ENCODE results near the gene TTC4.

TTC4 gene, protein sequence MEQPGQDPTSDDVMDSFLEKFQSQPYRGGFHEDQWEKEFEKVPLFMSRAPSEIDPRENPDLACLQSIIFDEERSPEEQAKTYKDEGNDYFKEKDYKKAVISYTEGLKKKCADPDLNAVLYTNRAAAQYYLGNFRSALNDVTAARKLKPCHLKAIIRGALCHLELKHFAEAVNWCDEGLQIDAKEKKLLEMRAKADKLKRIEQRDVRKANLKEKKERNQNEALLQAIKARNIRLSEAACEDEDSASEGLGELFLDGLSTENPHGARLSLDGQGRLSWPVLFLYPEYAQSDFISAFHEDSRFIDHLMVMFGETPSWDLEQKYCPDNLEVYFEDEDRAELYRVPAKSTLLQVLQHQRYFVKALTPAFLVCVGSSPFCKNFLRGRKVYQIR

DNA sequence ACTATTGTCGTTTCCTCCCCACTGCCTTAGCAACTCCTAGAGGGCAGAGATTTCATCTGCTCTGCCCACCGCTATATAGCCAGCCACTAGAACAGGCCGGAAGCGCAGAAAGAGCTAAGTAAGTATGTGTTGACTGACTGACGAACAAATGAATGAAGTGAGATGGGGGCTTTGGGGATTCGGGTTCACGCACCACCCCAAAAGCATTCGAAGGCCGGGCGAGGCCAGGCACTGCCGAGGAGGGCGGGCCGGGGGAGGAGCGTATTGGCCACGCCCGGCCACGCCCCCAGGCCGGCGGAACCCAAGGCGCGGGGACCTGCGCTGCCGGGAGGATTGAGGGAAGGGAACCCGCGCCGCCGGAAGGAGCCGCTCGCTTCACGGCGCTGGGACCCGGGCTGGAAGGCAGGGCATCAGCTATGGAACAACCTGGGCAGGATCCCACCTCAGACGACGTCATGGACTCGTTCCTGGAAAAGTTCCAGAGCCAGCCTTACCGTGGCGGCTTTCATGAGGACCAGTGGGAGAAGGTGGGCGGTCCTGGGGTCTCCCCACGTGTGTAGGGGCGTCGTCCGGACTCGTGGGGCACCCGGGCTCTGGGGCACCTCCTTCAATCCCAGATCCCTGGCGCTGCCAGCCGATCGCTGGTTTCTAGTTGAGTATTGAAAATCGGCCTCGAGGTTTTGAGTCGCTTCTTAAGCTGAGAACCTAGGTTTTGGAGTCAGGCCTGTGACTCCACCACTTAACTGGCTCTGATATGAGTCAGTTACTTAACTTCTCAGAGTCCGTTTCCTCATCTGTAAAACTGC is at the start of gene TTC4:
TSS of gene TTC4 (plus strand) at position 369 of the 806 bp plus-strand sequence. CDS start at position 417, 48 bp downstream.
- DNase-seq = peak; percentile 79

DNA sequence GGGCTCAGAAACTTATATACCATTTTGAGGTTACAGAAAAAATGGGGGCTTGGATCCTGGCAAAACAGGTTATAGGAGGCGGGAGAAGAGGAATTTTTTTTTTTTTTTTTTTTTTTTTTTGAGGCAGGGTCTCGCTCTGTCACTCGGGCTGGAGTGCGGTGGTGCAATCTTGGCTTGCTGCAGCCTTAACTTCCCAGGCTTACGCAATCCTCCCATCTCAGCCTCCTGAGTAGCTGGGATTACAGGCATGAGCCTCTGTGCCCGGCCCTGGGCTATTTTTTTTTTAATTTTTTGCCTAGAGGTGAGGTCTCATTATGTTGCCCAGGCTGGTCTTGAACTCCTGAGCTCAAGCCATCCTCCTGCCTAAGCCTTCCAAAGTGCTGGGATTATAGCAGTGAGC is 49.3 kb upstream of the TTC4 start:
- DNase-seq = no peak

DNA sequence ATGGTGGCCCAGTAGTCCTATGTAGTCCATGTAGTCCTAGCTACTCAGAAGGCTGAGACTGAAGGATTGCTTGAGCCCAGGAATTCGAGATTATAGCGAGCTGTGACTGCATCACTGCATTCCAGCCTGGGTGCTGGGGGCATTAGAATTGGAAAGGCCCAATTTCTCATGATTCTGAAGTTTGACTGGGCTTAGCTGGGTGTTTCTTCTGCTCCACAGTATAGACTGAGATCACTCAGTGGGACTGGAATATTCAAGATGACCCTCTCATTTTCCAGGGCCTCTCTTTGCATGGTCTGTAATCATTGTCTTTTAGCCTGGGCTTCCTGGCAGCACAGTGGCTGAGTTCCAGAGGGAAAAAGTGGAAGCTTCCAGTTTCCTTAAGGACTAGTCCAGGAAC is 47.9 kb upstream of the TTC4 start:
- DNase-seq = no peak

DNA sequence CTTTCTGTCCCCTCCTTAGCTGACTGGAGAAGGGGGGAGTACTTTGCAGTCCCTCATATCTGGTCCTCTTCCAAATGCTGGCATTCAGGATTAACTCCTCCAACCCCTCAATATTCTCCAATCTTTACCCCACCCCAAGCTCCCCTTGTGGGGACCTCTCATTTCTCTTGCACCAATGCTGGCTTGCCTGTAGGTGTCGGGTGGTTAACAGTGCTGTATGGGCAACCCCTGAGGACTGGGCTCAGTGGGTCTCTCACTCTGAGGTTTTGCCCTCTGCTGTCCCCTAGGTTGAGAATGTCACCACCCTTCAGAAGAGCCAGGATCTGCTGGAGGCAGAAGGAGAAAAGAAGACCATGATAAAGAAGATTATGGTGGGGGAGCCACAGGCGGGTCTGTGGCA is 47.1 kb upstream of the TTC4 start:
- DNase-seq = no peak

DNA sequence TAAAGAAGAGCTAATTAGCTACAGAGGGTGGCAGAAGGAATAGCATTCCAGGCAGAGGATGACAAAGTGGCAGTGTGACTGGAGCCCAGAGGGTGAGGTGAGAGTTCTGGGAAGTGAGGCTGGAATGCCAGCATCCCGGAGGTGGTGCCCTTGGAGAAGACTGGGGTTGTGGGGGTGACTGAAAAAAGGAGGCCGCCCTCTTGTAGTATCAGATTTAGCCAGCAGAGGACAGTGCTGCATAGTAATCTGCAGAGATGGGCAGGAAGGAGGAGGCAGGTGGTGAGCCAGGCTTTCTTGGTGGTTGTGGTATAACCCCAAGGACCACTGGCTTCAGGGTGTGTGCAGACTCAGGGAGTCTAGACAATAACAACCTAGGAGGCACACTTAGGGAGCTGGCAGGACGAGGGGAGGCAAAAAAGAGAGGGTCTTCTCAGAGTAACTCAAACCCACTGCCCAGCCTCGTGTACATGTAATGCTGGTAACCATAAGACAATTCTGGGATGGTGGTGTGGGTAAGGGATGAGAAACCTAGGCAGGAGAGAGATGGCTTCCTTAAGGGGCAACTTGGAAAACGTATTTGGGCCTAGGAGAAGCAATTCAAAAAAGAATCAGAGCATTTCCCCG is 43.6 kb upstream of the TTC4 start:
- DNase-seq = peak; percentile 31

DNA sequence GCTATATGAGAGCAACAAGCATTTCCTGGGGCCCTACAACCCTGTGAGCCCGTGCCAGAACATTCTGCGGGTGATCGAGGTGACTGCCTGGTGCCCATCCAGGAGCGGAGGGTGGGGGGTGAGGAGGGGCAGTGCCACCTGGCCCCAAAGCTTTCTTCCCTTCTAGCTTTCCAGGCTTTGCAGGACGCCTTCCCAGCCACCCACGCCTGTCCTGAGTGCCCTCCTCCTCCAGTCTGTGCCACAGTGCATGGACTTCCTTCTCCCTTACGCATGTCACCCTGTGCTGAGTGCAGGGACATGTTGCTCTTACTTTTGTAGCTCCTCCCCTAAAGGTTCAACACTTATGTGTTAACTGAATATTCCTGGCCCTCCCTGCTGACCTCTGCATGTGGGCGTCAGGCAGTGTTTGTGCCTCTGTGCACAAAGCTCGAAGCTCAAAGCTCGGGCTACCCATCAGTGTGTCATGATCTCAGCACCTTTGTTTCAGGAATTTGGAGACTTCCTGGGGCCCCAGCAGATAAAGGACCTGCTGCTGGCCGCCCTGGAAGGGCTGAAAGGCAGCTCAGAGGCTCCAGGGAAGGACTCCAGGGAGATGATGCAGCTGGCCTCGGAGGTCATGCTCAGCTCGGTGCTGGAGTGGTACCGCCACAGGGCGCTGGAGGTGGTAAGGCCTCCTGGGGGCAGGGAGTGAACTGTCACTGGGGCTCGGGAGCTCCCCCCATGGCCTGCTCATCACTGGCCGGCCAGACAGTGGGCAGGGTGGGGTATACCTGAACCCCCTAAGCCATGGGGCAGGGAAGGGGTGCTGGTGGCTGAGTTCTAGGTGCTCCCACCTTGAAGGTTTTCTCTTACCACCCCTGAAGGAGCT is 36.7 kb upstream of the TTC4 start:
- no peak for DNase-seq

DNA sequence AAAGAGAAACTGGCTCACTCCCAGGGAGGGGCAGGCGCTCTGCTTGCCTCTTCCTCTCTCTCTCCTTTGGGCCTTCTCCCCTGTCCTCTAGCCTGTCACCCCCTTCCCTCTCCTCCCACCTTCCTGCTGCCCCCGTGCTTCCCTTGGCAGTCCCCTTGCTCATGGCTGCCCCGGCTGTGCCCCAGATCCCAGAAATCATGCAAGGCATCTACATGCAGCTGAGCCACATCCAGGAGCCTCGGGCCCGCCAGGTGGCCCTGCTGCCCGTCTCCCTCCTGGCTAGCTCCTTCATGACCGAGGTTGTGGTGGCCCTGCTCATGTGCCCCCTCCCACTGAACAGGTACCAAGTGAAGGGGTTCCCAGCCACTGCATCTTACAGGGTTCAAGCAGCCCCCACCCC is 36.0 kb upstream of the TTC4 start:
- no peak for DNase-seq

DNA sequence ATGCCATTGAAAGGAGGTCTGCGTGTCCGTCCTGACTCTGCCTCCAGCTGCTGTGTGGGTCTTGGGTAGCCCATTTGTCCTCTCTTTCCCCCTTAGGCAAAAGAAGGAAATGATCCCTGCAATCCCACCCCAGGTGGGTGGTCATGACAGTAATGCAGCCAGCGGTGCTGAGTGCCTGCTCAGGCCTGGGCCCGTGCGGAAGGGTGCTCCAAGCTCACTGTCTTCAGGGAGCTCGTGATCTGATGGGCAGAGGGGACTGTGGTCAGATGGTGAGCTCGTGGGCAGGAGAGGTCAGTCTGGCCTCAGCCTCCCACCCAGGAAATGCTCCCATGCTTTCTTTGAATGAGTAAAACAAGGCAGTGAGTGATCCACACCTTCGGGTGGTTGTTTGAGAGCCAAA is 35.3 kb upstream of the TTC4 start:
- no peak for DNase-seq

DNA sequence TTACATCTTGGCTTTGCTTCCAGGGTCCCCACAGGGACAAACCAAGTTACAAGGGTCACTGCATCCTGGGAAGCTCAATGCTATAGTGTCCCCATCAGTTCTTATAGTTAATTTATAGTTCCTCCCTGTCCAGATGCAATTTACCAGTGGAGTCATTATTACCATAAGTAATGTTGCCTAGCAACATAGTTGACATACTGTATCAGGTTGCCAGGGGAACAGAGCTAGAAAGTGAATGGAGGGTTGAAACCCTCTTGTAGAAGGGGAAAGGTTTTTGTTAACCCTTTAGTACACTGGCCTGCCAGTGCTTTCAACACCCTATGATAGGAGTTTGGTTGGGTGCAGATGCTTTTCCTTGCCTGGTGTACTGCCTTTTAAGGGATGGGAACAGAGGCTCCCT is 34.3 kb upstream of the TTC4 start:
- no peak for DNase-seq

DNA sequence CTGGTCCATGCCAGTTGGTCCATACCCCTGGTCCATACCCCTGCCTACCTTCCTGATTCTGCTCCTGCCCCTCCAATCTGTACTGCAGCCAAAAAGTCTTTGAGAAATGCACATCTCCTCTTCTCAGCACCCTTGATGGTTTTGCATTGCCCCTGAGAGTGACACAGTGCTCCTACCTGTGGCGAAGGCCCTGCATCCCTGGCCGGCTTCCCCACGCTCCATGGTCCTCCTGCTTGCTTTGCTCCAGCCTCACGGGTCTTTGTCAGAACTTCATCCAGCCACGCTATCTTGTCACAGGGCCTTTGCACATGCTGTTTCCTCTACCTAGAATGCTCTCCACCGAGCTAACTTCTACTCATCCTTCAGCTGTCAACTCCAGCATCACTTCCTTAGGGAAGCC is 32.2 kb upstream of the TTC4 start:
- DNase-seq = no peak

DNA sequence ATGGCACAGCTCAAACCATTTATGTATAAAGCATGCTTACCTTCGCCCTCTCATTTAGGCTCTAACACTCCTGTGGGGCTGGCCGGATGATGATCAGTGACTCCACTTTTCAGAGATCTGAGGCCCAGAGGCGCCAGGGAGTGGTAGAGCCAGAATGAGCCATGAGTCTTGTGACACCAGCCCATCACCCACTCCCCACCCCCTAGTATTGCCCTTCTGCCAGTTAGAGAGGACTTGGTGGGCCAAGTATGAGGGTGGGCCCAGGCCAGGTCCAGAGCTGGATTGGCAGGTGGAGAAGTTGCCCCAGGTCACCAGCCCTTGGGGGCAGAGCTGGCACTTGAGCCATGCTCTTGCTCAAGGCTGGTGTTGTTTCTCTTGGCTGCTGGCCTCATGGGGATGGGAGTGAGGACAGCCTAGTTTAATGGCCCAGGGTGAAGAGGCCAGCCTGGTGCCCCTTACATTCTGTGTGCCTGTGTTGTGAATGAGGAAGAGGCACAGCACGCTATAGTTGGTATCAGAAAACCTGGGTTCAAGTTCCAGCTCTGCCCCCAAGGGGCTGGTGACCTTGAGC is 30.2 kb upstream of the TTC4 start:
- DNase-seq = no peak

DNA sequence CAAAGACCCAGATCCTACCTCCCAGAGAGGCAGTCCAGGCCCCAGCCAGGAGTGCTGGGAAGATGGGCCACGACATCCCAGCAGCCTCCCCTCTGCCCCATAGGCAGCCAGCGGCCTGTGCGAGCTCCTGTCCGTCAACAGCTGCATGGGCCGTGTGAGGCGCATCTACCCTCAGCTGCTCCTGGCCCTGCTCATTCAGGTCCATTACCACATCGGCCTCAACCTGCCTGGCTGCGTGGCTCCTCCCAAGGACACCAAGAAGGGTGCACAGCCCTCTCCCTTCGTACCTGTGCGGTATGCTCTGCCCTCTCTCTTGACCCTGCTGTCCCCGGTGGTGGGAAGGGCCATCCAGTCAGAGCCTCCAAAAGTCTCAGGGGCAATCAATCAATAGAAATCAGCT is 29.5 kb upstream of the TTC4 start:
- DNase-seq = no peak

DNA sequence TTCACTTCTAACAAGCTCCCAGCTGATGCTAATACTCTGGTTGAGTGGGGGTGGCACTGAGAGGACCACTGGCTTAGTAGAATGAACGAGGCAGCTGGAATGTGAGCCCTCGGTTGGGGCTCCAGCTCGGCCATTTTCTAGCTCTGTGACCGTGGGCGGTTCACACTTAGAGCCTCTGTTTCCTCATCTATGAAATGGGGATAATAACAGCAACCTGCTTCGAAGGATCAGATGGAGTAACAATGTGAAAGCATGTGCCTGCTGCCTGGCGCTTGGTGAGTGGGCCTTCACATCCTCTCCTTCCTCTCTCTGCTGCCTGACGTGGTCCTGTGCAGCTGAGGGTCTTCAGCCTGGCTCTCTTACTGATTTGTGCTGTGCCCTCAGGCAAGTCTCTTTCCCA is 20.9 kb upstream of the TTC4 start:
- no peak for DNase-seq

DNA sequence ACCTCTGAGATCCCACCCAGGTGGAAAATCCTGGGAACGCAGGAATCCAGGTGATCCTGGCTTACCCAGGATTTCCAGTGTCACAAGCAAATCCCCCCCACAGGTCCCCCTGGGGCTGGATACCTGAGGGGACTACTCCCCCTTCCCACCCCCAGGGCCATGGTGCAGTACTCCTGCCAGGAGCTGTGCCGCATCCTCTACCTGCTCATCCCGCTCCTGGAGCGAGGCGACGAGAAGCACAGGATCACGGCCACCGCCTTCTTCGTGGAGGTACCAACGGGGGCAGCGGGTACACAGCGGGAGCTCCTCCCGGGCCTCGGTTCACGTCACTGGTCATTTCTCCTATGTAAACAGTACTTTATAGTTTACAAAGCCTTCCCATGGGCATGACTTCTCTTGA is 20.4 kb upstream of the TTC4 start:
- DNase-seq = no peak

DNA sequence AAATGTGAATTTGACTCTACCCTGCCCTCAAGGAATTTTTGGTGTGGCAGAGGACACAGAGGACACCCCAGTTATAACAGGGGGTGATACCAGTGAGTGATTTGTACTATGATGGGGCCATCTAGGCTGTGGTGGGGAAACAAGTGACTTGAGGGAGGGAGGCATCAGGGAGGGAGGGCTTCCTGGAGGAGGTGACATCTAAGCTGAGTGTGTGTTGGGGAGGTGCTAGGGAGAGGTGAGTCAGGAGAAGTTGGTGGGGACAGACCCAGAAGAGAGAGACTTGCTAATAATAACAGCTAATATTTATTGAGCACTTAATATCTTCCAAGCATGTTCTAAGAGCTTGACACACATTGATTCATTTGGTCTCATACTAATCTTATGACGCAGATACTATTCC is 19.9 kb upstream of the TTC4 start:
- no peak for DNase-seq

DNA sequence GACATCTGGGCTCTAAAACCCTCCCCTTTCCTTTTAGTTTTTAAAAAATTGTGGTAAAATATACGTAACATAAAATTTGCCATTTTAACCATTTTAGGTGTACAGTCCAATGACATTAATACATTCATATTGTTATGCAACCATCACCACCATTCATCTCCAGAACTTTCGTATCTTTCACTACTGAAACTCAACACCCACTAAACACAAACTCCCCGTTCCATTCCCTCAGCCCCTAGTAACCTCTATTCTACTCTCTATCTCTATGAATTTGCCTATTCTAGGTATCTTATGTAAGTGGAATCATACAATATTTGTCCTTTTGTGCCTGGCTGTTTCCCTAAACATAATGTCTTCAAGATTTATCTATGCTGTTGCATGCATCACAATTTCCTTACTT is 19.4 kb upstream of the TTC4 start:
- DNase-seq = no peak

DNA sequence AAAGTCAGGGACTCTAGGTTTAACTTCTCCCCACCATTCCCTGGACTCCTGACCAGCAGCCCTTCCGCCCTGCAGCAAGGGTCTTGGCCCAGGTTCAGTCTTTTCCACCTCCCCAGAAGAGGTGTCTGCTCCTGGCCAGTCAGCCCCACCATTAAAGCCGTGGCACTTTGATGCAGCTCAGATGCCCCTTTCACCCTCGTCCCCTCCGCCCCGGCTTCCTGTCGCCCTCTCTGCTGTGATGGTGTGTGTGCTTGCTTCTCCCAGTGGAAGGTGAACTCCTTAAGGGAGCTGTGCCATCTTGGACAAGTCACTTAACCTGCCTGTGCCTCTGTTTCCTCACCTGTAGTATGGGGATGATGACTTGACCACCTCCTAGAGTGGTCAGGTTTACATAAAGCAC is 17.8 kb upstream of the TTC4 start:
- DNase-seq = no peak

DNA sequence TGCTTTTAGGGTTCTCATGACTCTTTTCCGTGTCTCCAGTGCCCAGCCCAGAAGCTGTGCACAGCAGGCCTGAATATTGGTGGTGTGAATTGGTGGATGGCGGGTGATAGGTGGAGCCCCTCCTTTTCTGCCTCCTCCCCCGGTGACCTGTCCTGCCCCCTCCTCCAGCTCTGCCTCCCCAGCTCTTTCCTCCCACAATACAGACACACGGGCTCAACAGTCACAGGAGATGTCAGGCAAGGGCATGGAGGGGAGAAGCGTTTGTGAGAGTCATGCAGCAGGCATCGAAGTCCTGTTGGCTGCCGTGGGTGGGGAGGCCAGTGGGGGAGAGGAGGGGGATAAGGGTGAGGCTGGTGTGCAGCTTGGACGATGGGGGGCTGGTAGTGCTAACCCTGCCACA is 17.3 kb upstream of the TTC4 start:
- DNase-seq = no peak

DNA sequence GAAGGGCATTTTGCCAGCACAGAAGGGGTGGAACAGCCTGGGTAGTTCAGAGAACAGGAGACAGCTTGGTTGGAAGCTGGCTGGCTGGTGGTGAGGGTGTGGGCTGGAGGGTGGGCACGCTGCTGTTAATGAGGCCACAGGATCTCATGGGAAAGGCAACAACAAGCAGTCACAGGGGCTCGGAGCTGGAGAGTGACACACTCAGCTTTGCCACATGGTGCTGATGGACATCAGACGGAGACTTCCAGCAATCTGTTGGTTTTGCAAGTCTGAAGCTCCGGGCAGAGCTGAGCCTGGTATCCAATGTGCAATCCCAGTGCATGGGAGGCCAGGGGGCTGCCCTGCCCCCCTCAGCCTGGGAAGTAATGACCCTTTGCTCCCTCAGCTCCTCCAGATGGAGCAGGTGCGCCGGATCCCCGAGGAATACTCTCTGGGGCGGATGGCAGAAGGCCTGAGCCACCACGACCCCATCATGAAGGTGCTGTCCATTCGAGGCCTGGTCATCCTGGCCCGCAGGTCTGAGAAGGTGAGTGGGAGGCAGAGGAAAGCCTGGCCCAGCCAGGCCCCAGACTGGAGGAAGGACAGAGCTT is 15.6 kb upstream of the TTC4 start:
- DNase-seq = no peak

DNA sequence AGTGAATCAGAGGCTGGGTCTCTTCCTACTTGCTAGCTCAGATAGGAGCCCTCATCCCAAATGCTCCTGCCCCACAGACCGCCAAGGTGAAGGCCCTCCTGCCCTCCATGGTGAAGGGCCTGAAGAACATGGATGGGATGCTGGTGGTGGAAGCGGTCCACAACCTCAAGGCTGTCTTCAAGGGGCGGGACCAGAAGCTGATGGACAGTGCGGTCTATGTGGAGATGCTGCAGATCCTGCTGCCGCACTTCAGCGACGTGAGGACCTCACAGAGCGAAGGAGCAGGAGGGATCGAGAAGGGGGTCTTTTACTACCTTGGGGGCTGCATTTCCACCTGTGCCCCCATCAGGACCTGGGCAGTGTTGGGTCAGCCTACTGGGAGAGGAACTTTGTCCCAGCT is 14.6 kb upstream of the TTC4 start:
- DNase-seq = no peak

DNA sequence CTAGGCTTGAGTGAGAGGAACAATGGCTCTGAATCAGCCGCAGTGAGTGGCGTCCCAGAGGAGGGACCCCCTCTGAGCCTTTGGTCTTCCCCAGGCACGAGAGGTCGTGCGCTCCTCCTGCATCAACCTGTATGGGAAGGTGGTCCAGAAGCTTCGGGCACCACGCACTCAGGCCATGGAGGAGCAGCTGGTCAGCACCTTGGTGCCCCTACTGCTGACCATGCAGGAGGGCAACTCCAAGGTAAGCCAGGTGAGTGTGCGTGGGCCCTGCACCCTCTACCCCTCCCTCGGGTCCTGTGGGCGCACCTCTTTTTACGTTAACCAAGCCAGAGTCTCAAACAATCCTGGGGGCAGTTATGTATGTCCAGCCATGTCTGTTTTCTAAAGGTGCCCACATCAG is 13.7 kb upstream of the TTC4 start:
- no peak for DNase-seq

DNA sequence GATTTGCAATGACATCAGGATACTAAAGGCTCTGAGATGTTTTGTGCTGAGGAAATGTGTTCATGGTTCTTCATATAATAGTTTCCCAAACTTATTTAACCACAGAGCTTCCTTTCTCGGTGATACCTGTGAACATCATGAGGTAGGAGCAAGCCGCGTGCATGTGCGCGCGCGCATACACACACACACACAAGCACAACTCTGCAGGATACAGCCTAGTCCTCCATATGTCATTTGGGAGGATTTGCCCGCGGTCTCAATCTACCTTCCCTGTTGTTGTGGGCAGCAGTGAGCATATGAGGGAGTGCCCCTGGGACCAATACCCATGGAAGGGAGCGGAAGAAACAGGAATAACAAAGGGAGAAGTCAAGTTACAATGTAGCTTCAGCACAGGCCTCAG is 12.2 kb upstream of the TTC4 start:
- DNase-seq = no peak
